GM21360 (cell line): ENCODE data around the gene P2RY6.
A peak's percentile ranks its signal among the peaks of the same experiment; 100 is the strongest.
"Not testable (repeated sequence)": the region's sequence is repeated elsewhere in the genome, so short reads cannot be mapped to it uniquely, and the experiment has no call there.

Source experiments
- ATAC-seq: cut with Tn5 transposase; IDR thresholded peaks from one replicate; pipeline ENCODE4 v1.9.1; 2021; ENCODE audit warnings: mild to moderate bottlenecking, moderate library complexity; ENCODE audit not compliant: unreplicated experiment

Gene P2RY6

DNA sequence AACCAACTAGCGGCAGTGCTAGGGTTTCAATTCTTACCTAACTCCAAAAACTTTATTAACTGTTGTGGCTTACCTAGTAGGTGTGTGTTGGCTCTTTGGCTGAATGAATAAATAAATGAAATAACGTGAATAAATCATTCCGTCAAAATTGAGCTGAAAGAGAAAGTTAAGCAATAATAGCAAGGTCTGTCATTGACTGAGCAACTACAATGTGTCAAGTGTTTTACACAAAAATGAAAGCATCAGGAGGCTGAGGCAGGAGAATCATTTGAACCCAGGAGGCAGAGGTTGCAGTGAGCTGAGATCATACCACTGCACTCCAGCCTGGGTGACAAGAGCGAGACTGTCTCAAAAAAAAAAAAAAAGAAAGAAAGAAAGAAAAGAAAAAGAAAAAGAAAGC is 2.1 kb downstream of the P2RY6 start:
- ATAC-seq = not testable (repeated sequence)

DNA sequence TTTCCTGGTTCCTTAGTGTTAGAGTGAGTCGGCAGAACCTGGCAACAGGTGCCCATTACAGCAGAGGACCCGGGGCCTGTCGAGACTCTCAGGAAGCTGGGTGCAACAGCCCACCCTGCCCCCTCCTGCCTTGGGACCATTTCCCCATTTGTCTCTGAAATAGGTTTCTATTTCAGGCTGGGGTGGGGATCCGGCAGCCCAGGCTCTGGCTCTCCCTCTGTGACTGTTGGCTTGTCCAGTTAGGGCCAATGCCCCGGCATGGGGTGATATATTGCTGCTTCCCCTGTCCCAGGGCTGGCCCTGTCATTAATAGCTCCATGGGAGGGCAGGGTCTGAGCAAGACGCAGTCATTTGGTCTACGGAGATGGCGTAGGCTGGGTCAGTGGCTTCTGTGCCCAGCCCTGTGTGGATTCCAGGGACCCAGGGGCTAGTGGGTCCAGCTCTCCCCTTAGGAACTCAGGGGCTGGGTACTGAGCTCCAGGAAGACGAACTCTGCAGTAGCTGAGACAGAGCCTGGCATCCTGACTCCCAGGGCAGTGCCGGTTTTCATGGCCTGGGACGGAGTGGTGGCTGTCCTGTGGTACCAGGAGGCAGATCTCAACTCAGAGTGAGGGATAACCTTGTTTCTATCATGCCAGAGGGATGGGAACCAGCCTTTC is 2.7 kb downstream of the P2RY6 start:
- ATAC-seq = no peak

DNA sequence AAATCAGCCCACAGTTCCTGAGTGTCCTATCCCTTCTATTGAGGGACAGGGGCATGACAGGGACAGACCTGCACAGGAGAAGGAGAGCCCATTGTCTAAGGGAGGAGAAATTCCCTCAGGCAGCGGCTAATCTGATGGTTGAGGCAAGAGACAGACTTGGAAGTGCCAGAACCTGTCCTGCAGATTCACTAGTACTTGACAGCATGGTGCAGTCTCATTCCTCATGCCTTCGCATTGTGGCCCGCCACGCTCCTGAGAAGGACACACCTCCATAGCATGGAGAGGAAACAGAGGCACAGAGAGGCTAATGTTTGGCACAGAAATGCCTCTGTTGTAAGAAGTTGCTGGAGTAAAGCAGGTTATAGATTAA is 3.2 kb downstream of the P2RY6 start:
- ATAC-seq = no peak

DNA sequence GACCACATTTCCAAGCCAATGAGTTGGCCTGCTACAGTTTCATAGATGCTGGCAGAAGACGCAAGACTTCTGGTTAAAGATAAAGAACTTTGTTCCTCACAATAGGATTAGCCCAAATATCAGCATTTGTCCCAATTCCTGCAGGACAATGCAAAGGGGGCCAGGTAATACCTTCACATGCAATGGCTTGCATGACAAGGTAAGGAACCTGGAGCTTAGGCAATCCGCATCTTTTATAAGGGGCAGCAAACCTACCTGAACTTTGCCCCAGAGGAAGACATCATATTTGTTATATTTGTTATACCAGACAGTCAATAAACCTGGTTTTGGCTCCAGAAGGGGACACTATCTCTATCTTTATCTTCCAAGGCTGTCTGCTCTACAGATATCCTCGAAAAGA is 5.3 kb downstream of the P2RY6 start:
- ATAC-seq = no peak

DNA sequence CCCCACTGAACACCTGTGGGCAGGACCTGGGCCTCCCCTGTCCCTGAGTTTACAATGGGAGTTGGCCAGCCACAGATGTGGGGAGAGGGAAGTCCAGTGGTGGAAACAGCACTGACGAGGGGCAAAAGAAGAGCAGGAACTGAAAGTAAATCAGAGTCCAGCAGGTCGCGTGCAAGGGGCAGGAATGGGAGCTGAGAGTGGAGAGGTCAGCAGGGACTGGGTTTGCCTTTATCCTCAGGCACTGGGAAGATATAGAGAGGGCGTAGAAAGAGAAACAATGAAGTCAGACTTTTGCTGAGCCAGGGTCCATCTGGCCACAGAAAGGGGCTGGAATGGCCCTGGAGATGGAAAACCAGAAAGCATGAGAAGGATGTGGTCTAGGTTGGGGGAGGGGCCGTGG is 8.5 kb downstream of the P2RY6 start:
- ATAC-seq = no peak

DNA sequence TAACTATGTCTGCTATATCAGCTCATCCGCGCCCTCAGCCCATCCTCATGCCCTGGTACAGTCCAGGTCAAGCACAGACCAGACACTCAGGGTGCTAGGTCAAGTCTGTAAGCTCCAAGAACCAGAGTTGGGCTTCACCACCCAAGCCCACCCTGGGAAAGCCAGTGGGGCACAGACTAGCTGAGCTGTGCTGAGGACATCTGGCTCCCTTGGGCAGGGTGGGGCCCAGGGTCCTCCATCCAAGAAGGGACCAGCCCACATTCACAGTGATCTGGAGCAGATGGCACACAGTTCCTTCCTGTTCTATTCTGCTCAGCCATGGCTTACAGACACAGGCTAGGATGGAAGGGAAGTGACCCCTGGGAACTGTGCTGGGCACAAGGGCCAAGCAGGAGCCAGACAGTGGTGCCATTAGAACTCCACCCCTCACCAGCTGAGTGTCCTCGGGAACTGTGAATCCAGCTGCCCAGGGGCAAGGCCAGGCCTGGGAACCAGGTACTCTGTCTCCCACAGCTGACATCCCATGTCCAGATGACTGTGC is 9.1 kb downstream of the P2RY6 start:
- ATAC-seq = no peak

DNA sequence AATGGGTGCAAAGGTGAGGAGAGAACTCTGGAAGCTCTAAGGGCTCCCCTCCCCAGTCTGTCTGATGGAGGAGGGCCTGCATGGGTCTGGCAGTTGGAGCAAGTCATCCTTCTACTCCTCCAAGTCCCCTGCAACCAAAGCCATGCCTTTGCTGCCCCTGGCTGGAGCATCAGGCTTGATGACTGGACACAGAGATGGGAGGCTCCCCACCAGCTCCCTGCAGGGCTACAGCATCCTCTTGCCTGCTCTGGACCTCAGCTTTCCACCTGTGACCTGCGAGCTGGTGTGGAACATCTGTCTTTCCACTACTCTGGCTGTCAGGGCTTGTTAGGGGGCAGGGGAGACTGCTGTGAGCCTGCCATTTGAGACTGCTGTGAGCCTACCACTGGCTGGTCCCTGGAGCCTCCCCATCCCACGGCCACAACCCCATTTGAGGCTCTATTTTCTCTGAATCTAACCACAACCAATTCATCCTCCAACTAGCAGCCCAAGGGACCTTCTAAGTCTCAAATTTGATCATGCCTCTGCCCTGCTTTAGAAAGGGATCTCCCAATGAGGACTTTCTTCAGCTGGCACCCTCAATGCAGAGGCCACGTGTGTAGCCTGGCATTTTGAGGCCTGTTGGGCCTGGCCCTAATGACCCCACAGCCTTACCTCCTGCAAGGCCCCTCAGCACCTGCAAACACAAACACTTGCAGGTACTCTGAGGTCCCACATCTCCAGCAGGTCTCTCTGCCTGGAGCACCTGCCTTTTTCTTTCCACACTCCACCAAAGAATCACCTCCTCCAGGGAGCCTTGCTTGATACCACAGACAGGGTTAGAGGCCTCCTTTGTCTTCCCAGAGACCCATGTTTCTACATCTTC is 9.9 kb downstream of the P2RY6 start:
- no peak for ATAC-seq

DNA sequence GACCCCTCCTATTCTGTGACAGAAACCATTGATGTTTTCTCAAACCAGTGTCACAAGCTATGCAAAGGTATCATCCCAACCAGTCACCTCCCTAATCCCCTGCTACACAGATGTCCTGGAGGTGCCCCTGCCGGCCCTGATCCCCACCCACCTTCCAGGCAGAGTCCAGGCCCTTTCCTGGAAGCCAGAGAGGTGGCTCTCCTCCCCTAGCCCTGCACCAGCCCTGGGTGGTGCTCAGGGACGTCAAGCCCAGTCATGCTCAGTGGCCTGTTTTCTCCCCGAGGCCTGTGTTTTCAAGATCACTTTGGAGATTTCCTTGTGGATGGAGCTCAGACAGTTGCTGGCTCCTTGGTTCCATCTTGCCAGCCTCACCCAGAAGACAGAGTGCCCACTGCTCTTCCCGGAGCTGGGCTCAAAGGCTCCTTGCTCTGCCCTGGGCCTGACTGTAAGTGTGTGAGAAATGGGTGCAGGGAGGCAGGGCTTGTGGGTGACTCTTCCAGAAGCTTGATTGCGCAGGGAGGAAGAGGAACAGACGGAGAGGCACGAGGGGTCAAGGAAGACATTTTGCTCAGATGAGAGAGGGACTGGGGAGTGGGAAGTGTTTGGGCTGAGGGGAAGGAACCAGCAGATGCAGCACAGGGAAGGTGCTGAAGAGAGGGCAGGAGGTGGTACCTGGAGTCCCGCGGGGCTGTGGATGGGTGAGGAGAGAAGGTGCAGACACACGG is 11.3 kb downstream of the P2RY6 start:
- ATAC-seq = no peak

DNA sequence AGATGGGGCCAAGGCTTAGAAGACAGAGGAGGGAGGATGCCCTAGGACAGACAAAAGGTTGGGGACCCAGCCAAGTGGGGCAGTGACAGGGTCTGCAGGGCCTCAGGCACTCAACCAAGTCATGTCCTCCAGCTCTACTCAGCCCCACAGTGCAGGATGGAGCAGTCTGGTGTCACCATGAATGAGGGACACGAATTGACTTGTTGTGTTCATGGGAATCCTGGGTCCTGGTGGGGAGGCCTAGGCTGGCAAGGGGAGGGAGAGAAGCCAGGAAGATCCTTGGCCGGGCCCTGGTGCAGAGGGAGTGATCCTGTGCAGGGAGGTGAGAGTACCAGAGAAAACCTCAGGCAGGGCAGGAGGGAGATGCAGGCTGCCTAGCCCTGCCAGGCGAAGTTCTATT is 12.0 kb downstream of the P2RY6 start:
- no peak for ATAC-seq

DNA sequence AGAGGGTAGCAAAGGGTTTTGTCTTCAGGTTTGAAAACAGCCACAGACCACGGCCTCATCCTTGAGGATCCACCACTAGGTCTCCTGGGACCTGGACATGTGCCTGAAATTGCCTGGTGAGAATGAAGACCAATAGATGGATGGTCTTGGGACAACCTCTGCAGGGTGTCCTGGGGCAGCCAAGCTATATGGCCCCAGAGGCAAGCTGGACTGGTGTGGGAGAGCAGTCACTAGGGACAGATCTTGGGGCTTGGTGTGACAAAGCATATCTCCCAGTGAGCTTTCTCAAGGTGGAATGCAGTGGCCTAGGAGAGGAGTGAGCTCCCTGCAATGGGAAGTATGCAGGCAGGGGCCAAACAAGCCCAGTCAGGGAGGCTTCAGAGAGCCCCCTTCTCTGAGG is 13.6 kb downstream of the P2RY6 start:
- ATAC-seq = no peak

DNA sequence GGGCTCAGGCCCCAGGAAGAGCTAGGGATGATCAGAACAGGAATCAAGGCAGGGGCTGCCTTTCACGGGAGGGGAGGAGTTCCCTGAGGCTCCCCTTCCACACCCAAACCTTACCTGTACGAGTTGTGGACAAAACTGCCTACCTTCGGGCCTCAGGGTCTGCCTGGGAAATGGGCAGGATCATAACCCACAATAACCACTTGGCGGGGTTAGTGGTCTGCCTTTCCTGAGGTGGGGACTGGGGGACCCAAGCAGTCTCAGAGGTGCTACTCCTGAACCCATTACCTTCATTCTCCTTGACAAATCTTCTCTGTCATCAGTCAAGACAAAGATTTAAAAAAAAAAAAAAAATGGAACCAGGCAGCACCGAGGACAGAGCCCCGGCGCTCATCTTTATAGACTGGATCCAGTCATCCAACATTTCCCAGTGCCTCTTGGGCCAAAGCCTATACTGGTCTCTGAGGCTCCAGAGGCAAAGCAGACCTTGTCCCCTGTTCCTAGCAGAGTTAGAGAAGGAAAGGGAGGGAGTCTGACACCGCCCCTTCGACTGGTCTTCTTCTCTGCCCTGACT is 14.2 kb downstream of the P2RY6 start:
- no peak for ATAC-seq

DNA sequence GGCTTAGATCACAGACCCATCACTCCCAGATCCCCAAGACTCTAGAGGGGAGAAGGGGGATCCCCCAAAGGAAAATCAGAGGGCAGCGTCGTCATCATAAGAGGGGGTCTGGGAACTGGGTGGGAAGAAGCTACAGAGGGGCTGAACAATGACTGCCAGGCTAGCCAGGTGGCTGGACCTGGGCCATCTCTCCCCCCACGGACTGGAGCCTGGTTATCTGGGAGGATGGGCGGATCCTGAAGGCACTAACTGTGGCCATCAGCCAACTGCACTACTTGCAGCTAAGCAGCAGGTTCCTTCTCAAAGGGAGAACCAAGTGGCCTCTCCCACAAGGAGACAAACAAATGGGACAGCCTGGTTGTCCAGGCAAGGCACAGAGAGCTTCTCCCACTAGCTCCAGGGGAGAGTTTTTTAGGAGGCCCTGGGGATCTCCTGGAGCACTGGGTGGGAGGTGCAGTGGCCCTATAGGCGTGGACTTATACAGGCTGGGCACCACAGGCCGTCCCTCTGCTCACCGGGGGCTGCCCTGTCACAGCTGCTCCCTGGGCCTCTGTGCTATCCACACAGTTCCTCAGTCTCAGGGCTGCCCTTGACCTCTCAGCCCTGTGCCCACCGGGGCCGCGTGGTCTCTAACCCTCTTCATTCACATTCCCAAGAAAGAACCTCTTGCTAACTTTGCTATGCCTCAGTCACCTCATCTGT is 15.4 kb downstream of the P2RY6 start:
- ATAC-seq = no peak

DNA sequence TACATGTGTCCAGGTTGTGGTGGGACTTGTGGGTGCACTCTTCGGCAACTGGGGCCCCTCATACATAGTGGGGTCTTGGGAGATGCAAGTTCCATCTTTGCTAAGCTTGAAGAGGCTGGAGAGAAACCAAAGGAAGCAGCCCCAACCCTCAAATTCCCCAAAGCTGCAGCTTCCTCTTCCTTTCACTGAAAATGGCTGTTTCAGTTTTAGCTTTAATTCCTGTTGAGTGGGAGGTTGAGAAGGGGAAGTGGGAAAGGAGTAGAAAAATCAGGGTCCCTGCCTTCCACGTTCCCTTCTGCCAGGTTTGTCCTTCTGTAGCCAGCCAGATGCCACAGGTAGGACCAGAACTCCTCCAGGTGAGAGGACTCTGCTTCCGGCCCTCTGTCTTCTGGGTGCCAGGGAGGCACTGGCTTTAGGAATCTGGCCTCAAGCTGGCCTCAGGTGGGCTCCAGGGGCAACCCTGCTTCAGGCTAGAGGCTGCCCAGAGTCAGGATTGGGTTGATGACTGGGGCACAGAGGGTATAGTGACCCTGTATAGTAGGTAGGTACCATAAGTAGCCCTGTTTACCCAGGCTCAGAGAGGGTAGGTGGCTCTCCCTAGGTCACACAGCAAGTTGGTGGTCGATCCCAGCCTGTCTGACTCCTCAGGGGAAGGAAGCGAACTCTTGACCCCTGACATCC is 16.2 kb downstream of the P2RY6 start:
- ATAC-seq = no peak

DNA sequence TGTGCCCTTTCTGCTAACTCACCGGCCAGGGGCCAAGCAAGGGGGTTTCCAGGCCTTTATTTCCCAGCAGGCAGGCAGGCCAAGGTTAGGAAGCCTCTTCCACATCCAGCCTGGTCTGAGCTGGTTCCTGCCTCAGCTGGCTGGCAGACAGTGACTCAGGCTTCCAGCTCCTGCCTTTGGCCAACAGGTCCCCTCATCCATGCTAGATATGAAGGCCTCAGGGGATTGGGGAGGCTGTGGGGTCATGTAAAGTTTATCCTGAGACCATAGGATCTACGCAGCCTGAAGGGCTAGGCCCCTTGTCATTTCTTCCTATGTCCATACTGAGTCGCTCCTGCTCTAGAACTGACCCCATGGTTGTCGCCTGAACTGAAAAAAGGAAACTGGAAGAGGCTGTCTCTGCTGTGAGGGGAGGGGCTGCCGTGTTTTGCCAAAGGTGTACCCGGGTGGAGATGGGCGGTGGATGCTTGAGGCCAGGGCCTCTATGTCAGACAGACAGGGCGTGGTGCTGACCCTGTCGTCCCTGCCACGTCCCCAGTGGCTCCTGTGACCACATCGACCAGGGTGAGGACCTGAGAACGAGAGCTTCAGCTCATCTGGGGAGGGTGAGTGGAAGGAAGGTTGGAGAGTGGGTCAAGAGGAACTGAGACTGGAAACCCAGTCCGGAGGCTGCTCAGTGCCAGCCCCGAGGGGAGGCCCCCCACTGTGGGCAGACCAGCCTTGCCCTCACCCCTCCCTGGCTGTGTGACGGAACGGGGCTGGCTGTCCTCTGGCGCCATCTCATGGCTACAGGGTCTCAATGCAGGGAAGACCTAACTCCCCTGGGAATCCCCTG is 17.0 kb downstream of the P2RY6 start:
- ATAC-seq = peak; percentile 62

DNA sequence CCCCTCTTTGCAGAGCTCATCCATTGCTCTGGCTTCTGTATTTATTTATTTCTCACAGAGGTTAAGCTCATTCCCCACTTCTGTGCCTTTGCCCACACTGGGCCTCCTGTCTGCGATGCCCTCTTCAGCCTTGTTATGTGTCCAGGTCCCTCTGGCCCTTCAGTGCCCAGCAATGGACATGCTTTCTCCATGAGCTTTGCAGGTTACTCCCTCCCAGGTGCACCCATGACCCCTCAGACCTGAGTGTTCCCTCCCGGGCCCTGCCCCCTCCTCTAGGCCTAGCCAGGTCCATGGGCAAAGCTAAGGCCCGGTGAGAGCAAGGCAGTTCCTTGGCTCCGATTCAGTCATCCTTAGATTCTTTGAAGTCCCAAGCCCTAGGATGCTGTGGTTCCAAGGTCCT is 18.4 kb downstream of the P2RY6 start:
- no peak for ATAC-seq

DNA sequence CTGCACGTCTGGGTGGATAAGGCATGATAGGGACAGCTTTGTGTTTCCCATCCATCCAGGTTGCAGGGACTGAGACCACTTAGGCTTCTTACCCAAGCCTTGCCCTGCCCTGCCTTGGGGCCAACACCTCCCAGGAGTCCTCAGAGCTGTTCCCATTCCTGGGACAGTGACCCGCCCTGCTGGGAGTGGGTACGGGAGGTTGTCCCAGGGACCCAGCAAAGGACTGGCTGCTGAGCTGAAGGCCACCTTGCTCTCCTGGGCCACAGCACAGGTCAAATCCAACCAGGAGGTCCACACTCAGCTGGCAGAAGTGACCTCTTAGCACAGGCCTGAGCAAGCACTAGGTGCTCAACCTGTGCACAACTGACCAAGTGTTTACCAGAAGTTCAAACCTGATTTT is 19.1 kb downstream of the P2RY6 start:
- ATAC-seq = no peak

DNA sequence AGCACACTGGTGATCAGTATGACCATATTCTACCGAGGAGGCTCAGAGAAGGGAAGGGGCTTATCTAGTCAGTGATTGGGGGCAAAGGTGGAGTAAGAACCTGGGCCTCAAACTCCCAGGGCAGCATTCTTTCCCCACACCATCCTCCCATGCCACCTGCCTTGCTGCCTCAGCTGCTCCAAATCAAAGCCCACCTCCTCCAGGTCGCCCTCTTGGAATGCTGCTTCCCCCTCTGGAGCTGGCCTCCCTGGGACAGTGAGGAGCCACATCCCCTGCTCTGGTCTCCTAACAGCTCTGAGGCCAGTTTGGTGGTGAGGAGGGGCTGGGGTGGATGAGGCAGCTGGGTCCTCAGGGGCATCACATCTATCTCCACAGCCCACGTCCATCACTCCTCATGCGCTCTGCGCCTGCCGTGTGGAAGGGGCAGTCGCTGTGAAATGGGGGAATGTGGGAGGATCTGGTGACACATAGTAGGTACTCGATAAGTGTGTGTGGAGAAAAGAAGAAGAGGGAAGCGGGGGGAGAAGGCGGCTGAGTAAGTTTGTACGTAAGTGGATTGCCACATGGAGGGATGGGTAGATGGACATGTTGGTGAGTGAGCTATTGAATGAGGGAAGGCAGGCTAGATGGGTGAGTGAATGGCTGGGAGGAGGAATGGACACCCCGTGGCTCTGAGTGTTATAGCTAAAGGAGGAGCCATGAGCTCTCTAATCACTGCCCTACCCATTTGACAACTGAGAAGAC is 19.8 kb downstream of the P2RY6 start:
- no peak for ATAC-seq

DNA sequence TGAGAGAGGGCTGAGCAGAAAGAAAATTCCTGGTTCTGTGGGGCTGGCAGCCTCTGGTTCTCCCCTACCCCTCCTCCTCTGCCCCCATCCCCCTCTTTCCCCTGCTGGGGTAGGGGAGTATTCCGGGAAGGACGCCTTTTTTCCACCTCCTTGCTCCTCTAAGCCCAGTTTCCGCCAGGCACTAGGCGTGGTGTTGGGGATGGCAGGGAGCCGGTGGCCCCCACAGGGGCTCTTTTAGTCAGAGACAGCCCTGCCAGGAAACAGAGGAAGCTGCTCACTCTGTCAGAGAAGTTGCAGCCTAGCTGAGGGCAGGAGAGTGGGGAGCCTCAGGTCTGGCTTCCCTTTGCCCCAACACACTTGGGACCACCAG is 20.4 kb downstream of the P2RY6 start:
- no peak for ATAC-seq
